Gastroesophageal sphincter (tissue), 3 donors: Measurements from ENCODE around the gene USP11.

Experiments
- CTCF ChIP-seq, 4 experiments: fragments of 200-600 bp in 2 of 4; fragments of 450-650 bp in 2 of 4; sonication (generic) in 1 of 4; IDR thresholded peaks; one replicate each; pipeline ENCODE4 v1.5.1; 2017 to 2019; ENCODE audit warnings: antibody characterized with exemption in 4 of 4, mild to moderate bottlenecking in 2 of 4, moderate library complexity in 2 of 4
- EP300 ChIP-seq: sonication (generic); formaldehyde crosslinking; IDR thresholded peaks from one replicate; pipeline ENCODE4 v1.6.1; 2017; ENCODE audit warnings: antibody characterized with exemption, mild to moderate bottlenecking
- POLR2A ChIP-seq, 2 donors: fragments of 450-650 bp; IDR thresholded peaks; one replicate each; pipeline ENCODE4 v1.6.1; 2017; ENCODE audit warnings: antibody characterized with exemption in 2 of 2, mild to moderate bottlenecking in 2 of 2, moderate library complexity in 1 of 2
- POLR2AphosphoS5 ChIP-seq: sonication (generic); formaldehyde crosslinking; IDR thresholded peaks from one replicate; pipeline ENCODE4 v1.6.1; 2017; ENCODE audit warnings: antibody characterized with exemption

GRCh38 chrX:47227334-47227583, 5.5 kb upstream of the USP11 start:
- TF ChIP-seq CTCF (IDR thresholded peaks at IDR 0.05) (no peak), POLR2AphosphoS5 (no peak), EP300 (no peak), POLR2A (IDR thresholded peaks at IDR 0.05) (no peak)
